ENCODE results near the gene UQCC3. TPM values are rescaled to one million over a fixed set of nuclear protein-coding genes. Genes with fewer than 3 reads are reported as not detected.
"Not testable (repeated sequence)": the region's sequence is repeated elsewhere in the genome, so short reads cannot be mapped to it uniquely, and the experiment has no call there.

UQCC3 gene
- total and polyA plus RNA-seq, 7 donors: 5.2 to 16.5 (median 8.1) TPM

GRCh38 chr11:62647609-62648005 is 23.9 kb upstream of the UQCC3 start:
- H3K4me1 ChIP-seq: peaks cover 32% of the 10 kb centered on the region
- WGBS, 3 donors: 38 to 53% (median 44%) methylated on average over 6 of the region's 6 CpGs
- no peak for ATAC-seq
- no peaks in the 10 kb centered on the region for H3K9me3 ChIP-seq
- intact Hi-C loops (cut with DNase I): no loop called here
- no peak overlapping the region for H3K4me3 ChIP-seq
- H3K27me3 ChIP-seq (ENCODE audit: insufficient read depth in 3 of 3, low read length in 2 of 3): no peaks in the 10 kb centered on the region
- no peak for TF ChIP-seq CTCF (IDR thresholded peaks at IDR 0.05)
- peak overlapping the region; percentile 97 for H3K27ac ChIP-seq
- H3K36me3 ChIP-seq (ENCODE audit: insufficient read depth in 1 of 2, low read depth in 1 of 2): peaks cover 0 to 48% of the 10 kb centered on the region in 2 donors
- no peak for DNase-seq

- peaks cover 32% of the 10 kb centered on the region for H3K4me1 ChIP-seq
- no peak for TF ChIP-seq CTCF (IDR thresholded peaks at IDR 0.05)
- H3K27ac ChIP-seq: no peak overlapping the region
- DNase-seq (no peak), ATAC-seq (no peak)
- intact Hi-C loops (cut with DNase I): no loop called here
- 76 to 88% (median 79%) methylated on average over 24 of the region's 24 CpGs for WGBS, 3 donors
- H3K36me3 ChIP-seq (ENCODE audit: insufficient read depth in 1 of 2, low read depth in 1 of 2): peaks cover 0 to 41% of the 10 kb centered on the region in 2 donors
- H3K9me3 ChIP-seq: no peaks in the 10 kb centered on the region
- no peaks in the 10 kb centered on the region for H3K27me3 ChIP-seq (ENCODE audit: insufficient read depth in 3 of 3, low read length in 2 of 3)
- no peak overlapping the region for H3K4me3 ChIP-seq
Observed at GRCh38 chr11:62648185-62648966, 23.1 kb upstream of the UQCC3 start.

DNA sequence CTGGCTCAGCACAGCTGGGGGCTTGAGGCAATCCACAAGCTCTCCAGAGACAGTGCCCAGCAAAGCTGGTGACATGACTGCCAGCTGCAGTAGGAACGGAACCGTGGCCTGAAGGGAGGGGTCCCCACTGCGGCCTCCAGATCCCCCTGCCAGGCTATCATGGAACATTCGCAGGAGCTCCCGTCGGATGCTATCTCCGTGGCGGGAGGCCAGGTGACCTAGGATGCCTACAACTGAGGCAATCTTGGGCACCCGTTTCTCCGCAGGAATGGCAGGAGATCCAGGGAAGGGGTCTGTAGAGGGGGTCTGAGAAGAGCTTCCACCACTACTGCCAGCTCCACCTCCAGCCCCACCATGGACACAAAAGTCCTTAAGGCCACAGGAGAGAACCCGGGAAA is 22.5 kb upstream of the UQCC3 start:
- Histone ChIP-seq H3K4me1 (peaks cover 32% of the 10 kb centered on the region), H3K4me3 (no peak overlapping the region), H3K9me3 (no peaks in the 10 kb centered on the region), H3K27me3 (ENCODE audit: insufficient read depth in 3 of 3, low read length in 2 of 3) (no peaks in the 10 kb centered on the region), H3K27ac (no peak overlapping the region), H3K36me3 (ENCODE audit: insufficient read depth in 1 of 2, low read depth in 1 of 2) (peaks cover 0 to 35% of the 10 kb centered on the region in 2 donors)
- ATAC-seq (no peak), DNase-seq (no peak)
- intact Hi-C loops (cut with DNase I): no loop called here
- TF ChIP-seq CTCF (IDR thresholded peaks at IDR 0.05): no peak
- WGBS, 3 donors: 80 to 88% (median 81%) methylated on average over 11 of the region's 11 CpGs

GRCh38 chr11:62649486-62649885 is 22.0 kb upstream of the UQCC3 start:
- Histone ChIP-seq H3K27me3 (ENCODE audit: insufficient read depth in 3 of 3, low read length in 2 of 3) (no peaks in the 10 kb centered on the region), H3K36me3 (ENCODE audit: insufficient read depth in 1 of 2, low read depth in 1 of 2) (peaks cover 0 to 29% of the 10 kb centered on the region in 2 donors), H3K27ac (no peak overlapping the region), H3K4me3 (no peak overlapping the region), H3K9me3 (no peaks in the 10 kb centered on the region), H3K4me1 (peaks cover 29% of the 10 kb centered on the region)
- no peak for TF ChIP-seq CTCF (IDR thresholded peaks at IDR 0.05)
- DNase-seq (no peak), ATAC-seq (no peak)
- intact Hi-C loops (cut with DNase I): no loop called here
- WGBS, 3 donors: 83 to 92% (median 85%) methylated on average over 11 of the region's 11 CpGs

DNA sequence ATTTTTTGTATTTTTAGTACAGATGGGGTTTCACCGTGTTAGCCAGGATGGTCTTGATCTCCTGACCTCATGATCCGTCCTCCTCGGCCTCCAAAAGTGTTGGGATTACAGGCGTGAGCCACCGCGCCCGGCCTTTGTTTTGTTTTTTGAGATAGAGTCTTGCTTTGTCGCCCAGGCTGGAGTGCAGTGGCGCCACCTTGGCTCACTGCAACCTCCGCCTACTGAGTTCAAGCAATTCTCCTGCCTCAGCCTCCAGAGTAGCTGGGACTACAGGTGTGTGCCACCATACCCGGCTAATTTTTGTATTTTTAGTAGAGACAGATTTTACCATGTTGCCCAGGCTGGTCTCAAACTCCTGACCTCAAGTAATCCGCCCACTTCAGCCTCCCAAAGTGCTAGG is 21.2 kb upstream of the UQCC3 start:
- not testable (repeated sequence) for H3K27ac ChIP-seq; H3K27me3 ChIP-seq (ENCODE audit: insufficient read depth in 3 of 3, low read length in 2 of 3); DNase-seq; ATAC-seq; H3K9me3 ChIP-seq; H3K4me3 ChIP-seq
- Histone ChIP-seq H3K36me3 (ENCODE audit: insufficient read depth in 1 of 2, low read depth in 1 of 2) (peaks cover 0 to 29% of the 10 kb centered on the region in 2 donors), H3K4me1 (peaks cover 23% of the 10 kb centered on the region)
- WGBS, 3 donors: 93 to 95% (median 94%) methylated on average over 12 of the region's 12 CpGs
- intact Hi-C loops (cut with DNase I): loop anchor here in 1 of 2 donors (5.0 kb wide), 1 partner anchor 38 kb away; the partner anchor contains the start of genes EML3 and ROM1

All from psoas muscle (tissue), 8 donors.